GM23248 (cell line): Measurements from ENCODE around the gene SOAT1.

ENCODE experiments used
- EZH2 ChIP-seq: fragments of 200-600 bp; sonication (generic); IDR thresholded peaks from 2 replicates; pipeline ENCODE4 v1.6.1; 2018; ENCODE audit warnings: antibody characterized with exemption, mild to moderate bottlenecking; ENCODE audit not compliant: insufficient read depth, poor library complexity, severe bottlenecking
- EZH2phosphoT487 ChIP-seq: fragments of 200-600 bp; sonication (generic); IDR thresholded peaks from 2 replicates; pipeline ENCODE4 v1.6.1; 2018; ENCODE audit warnings: antibody characterized with exemption, moderate library complexity, mild to moderate bottlenecking, low read depth; ENCODE audit not compliant: insufficient read depth

GRCh38 chr1:179314928-179315327 is 21.3 kb downstream of the SOAT1 start:
- TF ChIP-seq EZH2phosphoT487, result no peak
- TF ChIP-seq EZH2, result no peak
